ENCODE data around the gene BCL2. TPM values are rescaled to one million over a fixed set of nuclear protein-coding genes. Genes with fewer than 3 reads are reported as not detected.

Gene BCL2
- total RNA-seq, 1 experiment from 2014 or later = 2.5 TPM

DNA sequence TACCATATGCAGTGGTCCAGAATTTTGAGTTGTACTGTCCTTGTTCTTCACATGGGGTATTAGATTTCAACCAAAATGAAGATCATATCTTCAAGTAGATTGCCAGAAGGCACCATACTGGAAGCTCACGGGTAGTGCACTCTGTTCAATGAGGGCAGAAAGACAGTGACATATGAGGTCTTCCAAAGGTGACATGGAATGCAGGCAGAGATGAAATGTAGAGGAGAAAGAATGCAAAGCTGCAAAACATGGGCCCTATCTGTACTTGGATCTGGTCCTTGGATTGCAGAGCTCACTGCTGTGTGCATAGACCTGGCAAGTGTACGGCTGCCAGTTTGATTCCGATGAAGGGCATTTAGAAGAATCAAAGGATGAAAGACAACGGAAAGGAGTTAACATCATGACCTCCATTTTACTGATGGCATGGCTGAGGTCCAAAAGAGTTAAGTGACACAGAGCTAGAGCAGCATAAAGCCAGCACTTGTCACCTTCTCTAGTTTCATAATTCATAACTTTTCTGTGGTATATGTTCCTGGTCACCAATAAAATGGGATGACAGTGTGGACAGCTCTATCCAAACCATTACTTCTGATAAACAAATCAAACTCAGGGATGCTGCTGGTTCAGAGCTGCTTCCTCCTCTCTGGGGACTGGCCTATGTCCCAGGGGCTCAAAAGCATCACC is 64.7 kb downstream of the BCL2 start:
- Histone ChIP-seq H3K9me3 (ENCODE audit: control insufficient read depth in 1 of 2, insufficient read depth in 1 of 2, low read depth in 1 of 2, low read length in 2 of 2) (no peaks in the 10 kb centered on the region), H3K9ac (ENCODE audit: low read length) (no peak overlapping the region), H3K27me3 (ENCODE audit: insufficient read depth, low read length) (peaks cover 8% of the 10 kb centered on the region; the same call in 1 of the 2 replicates), H3K36me3 (ENCODE audit: control insufficient read depth in 1 of 2, insufficient read depth in 2 of 2, low read length in 2 of 2) (no peaks in the 10 kb centered on the region), H3K4me2 (ENCODE audit: low read length) (no peak overlapping the region), H3K79me2 (ENCODE audit: insufficient read depth, low read length) (no peaks in the 10 kb centered on the region), H3K27ac (ENCODE audit: low read depth, low read length) (no peak overlapping the region), H3K9me2 (ENCODE audit: insufficient read depth) (no peaks in the 10 kb centered on the region), H3K4me3 (replicated peaks in 1 of 2; ENCODE audit: low read depth in 1 of 2, low read length in 2 of 2) (no peak overlapping the region), H4K20me1 (ENCODE audit: insufficient read depth) (no peaks in the 10 kb centered on the region), H3K4me1 (ENCODE audit: control insufficient read depth in 1 of 2, insufficient read depth in 2 of 2, low read length in 2 of 2) (no peaks in the 10 kb centered on the region), H2AFZ (ENCODE audit: low read depth, low read length, poor library complexity, severe bottlenecking) (no peak overlapping the region)
- ChIA-PET POLR2A (no interaction called here), CTCF (no interaction called here), RAD21 (ENCODE audit: low non-redundant PET in 1 of 2, low total read pairs in 2 of 2, uncharacterized antibody in 2 of 2, unreplicated experiment in 2 of 2) (no interaction called here)
- ATAC-seq (no peak), DNase-seq (ENCODE audit: low read depth, low spot score) (no peak)
- no TSS peak for BruUV-seq (replicated peaks)
- intact Hi-C loops (cut with micrococcal nuclease) = no loop called here
- TF ChIP-seq EZH2phosphoT487 (IDR thresholded peaks at IDR 0.05; ENCODE audit: borderline replicate concordance) = no peak
- TF ChIP-seq, protein P1, sequence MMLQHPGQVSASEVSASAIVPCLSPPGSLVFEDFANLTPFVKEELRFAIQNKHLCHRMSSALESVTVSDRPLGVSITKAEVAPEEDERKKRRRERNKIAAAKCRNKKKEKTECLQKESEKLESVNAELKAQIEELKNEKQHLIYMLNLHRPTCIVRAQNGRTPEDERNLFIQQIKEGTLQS (IDR thresholded peaks at IDR 0.05) = no peak

DNA sequence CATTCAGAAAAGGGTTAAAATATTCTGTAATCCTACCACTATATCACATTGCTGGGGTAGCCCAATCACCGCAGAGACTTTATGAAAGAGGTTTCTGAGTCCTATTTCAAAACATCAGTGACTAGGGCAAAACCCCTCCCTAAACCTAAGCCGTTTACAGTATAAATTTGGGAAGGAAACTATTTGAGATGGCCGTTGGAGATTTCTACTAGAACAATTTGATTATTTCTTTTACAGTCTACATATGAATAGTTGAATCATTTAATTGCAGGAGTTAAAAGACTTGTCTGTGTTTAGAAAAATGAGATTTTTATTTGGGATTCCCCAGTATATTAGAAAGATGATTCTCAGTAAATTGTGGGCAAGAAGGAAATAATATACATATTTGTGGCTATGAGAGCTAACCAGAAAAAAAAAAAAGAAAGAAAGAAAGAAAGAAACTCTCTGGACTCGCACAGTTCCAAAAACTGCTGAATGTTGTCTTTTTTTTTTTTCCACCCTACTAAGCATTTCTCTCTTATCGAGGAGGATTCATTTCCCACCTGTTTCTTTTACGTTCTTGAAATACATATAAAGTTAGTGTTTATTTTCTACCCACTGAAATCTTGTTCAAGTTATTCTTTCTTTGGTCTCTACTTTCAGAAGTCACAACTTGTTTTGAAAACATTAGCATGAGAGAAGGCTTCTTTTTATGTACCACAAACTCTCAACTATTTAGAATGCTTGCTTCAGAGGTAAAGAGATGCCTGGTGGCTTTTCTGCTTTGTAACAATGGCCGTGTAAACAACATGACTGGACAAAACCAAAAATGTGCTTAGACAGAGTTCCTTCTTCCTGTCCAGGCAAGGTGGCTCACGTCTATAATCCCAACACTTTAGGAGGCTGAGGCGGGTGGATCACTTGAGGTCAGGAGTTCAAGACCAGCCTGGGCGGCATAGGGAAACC is 65.9 kb downstream of the BCL2 start:
- Histone ChIP-seq H3K79me2 (ENCODE audit: insufficient read depth, low read length) (no peaks in the 10 kb centered on the region), H3K27ac (ENCODE audit: low read depth, low read length) (no peak overlapping the region), H3K4me2 (ENCODE audit: low read length) (no peak overlapping the region), H2AFZ (ENCODE audit: low read depth, low read length, poor library complexity, severe bottlenecking) (no peak overlapping the region), H3K4me1 (ENCODE audit: control insufficient read depth in 1 of 2, insufficient read depth in 2 of 2, low read length in 2 of 2) (no peaks in the 10 kb centered on the region), H3K27me3 (ENCODE audit: insufficient read depth, low read length) (peaks cover 8% of the 10 kb centered on the region; the same call in 1 of the 2 replicates), H3K36me3 (ENCODE audit: control insufficient read depth in 1 of 2, insufficient read depth in 2 of 2, low read length in 2 of 2) (no peaks in the 10 kb centered on the region), H3K9ac (ENCODE audit: low read length) (no peak overlapping the region), H3K9me3 (ENCODE audit: control insufficient read depth in 1 of 2, insufficient read depth in 1 of 2, low read depth in 1 of 2, low read length in 2 of 2) (no peaks in the 10 kb centered on the region), H4K20me1 (ENCODE audit: insufficient read depth) (no peaks in the 10 kb centered on the region), H3K4me3 (replicated peaks in 1 of 2; ENCODE audit: low read depth in 1 of 2, low read length in 2 of 2) (no peak overlapping the region), H3K9me2 (ENCODE audit: insufficient read depth) (no peaks in the 10 kb centered on the region)
- ChIA-PET CTCF (no interaction called here), RAD21 (ENCODE audit: low non-redundant PET in 1 of 2, low total read pairs in 2 of 2, uncharacterized antibody in 2 of 2, unreplicated experiment in 2 of 2) (no interaction called here), POLR2A (no interaction called here)
- TF ChIP-seq ELF1 (IDR thresholded peaks at IDR 0.05; ENCODE audit: borderline replicate concordance, low read depth) (no peak), SIN3A (IDR thresholded peaks at IDR 0.05; ENCODE audit: low read depth) (no peak), EGR1 (IDR thresholded peaks at IDR 0.05; ENCODE audit: low read depth) (no peak), SRF (IDR thresholded peaks at IDR 0.05; ENCODE audit: low read depth) (no peak), FOSL1 (IDR thresholded peaks at IDR 0.05; ENCODE audit: low read depth) (no peak), POLR2A (IDR thresholded peaks at IDR 0.05; ENCODE audit: borderline replicate concordance, extremely low read depth, insufficient read depth, insufficient read length) (no peak), POLR2AphosphoS5 (IDR thresholded peaks at IDR 0.05; ENCODE audit: low read depth, low read length) (no peak), ZFX (IDR thresholded peaks at IDR 0.05) (no peak), ZNF274 (IDR thresholded peaks at IDR 0.05; ENCODE audit: low read depth, low read length) (no peak), EZH2phosphoT487 (IDR thresholded peaks at IDR 0.05; ENCODE audit: borderline replicate concordance) (no peak), RAD21 (IDR thresholded peaks at IDR 0.05; ENCODE audit: low read depth) (no peak)
- TF ChIP-seq, protein P2, sequence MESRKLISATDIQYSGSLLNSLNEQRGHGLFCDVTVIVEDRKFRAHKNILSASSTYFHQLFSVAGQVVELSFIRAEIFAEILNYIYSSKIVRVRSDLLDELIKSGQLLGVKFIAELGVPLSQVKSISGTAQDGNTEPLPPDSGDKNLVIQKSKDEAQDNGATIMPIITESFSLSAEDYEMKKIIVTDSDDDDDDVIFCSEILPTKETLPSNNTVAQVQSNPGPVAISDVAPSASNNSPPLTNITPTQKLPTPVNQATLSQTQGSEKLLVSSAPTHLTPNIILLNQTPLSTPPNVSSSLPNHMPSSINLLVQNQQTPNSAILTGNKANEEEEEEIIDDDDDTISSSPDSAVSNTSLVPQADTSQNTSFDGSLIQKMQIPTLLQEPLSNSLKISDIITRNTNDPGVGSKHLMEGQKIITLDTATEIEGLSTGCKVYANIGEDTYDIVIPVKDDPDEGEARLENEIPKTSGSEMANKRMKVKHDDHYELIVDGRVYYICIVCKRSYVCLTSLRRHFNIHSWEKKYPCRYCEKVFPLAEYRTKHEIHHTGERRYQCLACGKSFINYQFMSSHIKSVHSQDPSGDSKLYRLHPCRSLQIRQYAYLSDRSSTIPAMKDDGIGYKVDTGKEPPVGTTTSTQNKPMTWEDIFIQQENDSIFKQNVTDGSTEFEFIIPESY (IDR thresholded peaks at IDR 0.05; ENCODE audit: extremely low read depth, insufficient replicate concordance, low read length) = no peak
- TF ChIP-seq, protein P3, sequence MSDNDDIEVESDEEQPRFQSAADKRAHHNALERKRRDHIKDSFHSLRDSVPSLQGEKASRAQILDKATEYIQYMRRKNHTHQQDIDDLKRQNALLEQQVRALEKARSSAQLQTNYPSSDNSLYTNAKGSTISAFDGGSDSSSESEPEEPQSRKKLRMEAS (IDR thresholded peaks at IDR 0.05) = no peak
- TF ChIP-seq, protein P1 (IDR thresholded peaks at IDR 0.05) = no peak
- ATAC-seq = no peak
- DNase-seq (ENCODE audit: low read depth, low spot score) = no peak
- no TSS peak for BruUV-seq (replicated peaks)
- intact Hi-C loops (cut with micrococcal nuclease) = no loop called here
